ENCODE measurements around the gene ARHGEF4.

The ARHGEF4 gene

DNA sequence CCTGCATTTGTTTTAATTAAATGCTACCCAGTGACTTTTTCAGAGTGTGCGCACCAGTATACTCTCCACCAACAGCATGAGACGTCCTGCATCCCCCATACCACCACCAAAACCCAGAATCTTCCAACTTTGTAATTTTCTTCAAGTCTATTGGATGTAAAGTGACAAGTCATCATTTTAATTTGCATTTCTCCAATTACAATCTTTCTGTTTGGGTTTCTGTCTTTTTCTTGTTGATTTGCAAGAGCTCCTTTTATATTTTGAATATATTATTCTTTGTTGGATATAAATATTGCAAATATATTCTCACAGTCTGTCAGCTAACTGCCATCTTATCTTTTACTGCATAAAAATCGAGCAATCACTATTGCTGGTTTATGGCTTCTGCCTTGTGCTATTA is 160.0 kb downstream of the ARHGEF4 start:
- Histone ChIP-seq H3K9ac (no peak overlapping the region), H3K27ac (no peak overlapping the region), H3K9me3 (replicated peaks in 1 of 11) (peaks cover 0 to 8% (median under 1%) of the 10 kb centered on the region in 11 experiments; a peak in 4 of 22 replicates), H3K4me3 (no peak overlapping the region), H3K36me3 (no peaks in the 10 kb centered on the region), H3K27me3 (no peaks in the 10 kb centered on the region), H4K20me1 (no peaks in the 10 kb centered on the region), H3K4me2 (no peak overlapping the region), H3K4me1 (peaks cover 0 to 4% (median 0%) of the 10 kb centered on the region in 10 experiments; a peak in 1 of 20 replicates)
- no peak for TF ChIP-seq Cebpa-rat (IDR thresholded peaks at IDR 0.05)

DNA sequence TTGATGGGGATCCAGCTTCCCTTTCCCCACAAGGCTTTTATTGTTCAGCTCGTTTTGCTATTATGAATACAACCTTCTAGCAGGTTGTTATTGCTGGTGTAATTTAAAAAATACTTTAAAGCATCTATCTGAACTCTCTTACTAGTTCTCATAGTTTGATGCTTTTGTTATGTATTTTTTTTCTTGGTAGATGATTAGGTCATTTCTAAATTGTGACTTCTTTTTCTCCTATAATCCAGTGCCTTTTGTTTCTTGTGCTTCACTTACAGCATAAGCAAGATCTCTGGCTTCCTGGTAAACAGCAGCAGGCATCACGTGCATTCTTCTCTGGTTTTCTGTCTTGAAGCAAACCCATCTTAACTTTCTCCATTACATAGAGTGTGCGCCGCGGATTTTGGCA is 160.5 kb downstream of the ARHGEF4 start:
- Histone ChIP-seq H3K9ac (no peak overlapping the region), H3K4me2 (no peak overlapping the region), H3K9me3 (replicated peaks in 1 of 11) (peaks cover 0 to 4% (median 0%) of the 10 kb centered on the region in 11 experiments; a peak in 1 of 22 replicates), H3K27ac (no peak overlapping the region), H3K4me1 (peaks cover 0 to 4% (median 0%) of the 10 kb centered on the region in 10 experiments; a peak in 1 of 20 replicates), H4K20me1 (no peaks in the 10 kb centered on the region), H3K4me3 (no peak overlapping the region), H3K27me3 (no peaks in the 10 kb centered on the region), H3K36me3 (no peaks in the 10 kb centered on the region)
- no peak for TF ChIP-seq Cebpa-rat (IDR thresholded peaks at IDR 0.05)

DNA sequence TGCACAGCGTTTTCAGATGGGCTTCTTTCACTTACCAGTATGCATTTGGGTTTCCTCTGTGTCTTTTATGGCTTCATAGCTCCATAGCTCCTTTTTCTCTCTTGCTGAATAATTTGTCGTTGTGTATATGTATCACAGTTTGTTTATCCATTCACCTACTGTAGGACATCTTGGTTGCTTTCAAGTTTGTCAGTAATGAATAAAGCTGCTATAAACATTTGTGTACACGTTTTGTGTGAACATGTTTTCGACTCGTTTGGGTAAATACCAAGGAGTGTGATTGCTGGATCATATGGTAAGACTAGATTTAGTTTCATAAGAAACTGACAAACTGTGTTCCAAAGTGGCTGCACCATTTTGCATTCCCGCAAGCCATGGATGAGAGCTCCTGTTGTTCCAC is 161.8 kb downstream of the ARHGEF4 start:
- H3K27me3 ChIP-seq: no peaks in the 10 kb centered on the region
- TF ChIP-seq Cebpa-rat (IDR thresholded peaks at IDR 0.05): no peak
- no peak overlapping the region for H3K27ac ChIP-seq

DNA sequence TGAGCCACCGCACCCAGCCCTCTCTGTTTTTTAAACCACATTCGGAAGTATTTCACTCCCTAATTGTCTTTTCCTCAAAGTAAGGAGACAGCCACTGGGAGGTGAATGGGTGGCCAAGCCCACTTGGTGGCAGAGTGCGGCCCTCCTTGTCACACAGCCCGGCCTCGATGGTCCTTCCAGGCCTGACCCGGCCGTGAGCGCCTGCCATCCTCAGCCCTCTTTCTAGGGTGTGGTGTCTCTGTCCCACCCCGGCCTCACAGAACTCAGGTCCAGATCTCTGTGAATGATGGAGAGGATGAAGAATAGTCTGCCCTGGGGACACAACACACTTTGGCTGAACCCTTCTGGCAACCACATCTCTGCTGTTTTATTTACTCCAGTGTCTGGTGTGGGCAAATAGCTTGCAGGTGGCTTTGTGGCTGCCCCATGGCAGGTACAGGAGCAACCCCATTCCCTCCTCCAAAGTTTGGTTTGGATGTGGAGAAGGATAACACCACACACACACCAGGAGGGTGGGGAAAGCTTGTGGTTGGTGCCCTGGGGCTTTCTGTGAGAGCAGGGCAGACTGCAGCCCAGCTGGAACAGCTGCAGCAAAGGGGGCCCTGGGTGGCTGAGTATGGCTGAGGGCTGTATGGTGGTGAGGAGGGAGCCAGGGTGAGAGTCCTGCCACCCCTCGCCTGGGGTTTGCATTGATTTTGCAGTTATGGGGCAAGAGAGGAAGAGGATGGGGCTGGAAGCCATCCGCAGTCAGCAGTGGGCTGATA is 167.9 kb downstream of the ARHGEF4 start:
- no peak overlapping the region for H3K9ac ChIP-seq
- TF ChIP-seq Cebpa-rat (IDR thresholded peaks at IDR 0.05): no peak
- 0 out of 20 replicates have a peak, but pooled peaks cover 0 to 6% (median 0%) of the 10 kb centered on the region in 10 experiments for H3K4me1 ChIP-seq
- H3K36me3 ChIP-seq: no peaks in the 10 kb centered on the region
- 0 out of 22 replicates have a peak overlapping the region, but pooled peaks of 1 of the 11 experiments have one; percentile 1 for H3K4me2 ChIP-seq
- H3K27ac ChIP-seq: no peak overlapping the region
- no peaks in the 10 kb centered on the region for H3K27me3 ChIP-seq
- no peaks in the 10 kb centered on the region for H4K20me1 ChIP-seq
- peaks cover 0 to 3% (median under 1%) of the 10 kb centered on the region in 11 experiments; a peak in 8 of 22 replicates for H3K9me3 ChIP-seq (replicated peaks in 1 of 11)
- H3K4me3 ChIP-seq: no peak overlapping the region

More for the DNA sequence above, 161.8 kb downstream of the ARHGEF4 start:
- Histone ChIP-seq H3K9me3 (replicated peaks in 1 of 11) (no peaks in the 10 kb centered on the region), H3K4me1 (no peaks in the 10 kb centered on the region), H3K4me2 (no peak overlapping the region), H4K20me1 (no peaks in the 10 kb centered on the region), H3K36me3 (no peaks in the 10 kb centered on the region), H3K9ac (no peak overlapping the region), H3K4me3 (no peak overlapping the region)

DNA sequence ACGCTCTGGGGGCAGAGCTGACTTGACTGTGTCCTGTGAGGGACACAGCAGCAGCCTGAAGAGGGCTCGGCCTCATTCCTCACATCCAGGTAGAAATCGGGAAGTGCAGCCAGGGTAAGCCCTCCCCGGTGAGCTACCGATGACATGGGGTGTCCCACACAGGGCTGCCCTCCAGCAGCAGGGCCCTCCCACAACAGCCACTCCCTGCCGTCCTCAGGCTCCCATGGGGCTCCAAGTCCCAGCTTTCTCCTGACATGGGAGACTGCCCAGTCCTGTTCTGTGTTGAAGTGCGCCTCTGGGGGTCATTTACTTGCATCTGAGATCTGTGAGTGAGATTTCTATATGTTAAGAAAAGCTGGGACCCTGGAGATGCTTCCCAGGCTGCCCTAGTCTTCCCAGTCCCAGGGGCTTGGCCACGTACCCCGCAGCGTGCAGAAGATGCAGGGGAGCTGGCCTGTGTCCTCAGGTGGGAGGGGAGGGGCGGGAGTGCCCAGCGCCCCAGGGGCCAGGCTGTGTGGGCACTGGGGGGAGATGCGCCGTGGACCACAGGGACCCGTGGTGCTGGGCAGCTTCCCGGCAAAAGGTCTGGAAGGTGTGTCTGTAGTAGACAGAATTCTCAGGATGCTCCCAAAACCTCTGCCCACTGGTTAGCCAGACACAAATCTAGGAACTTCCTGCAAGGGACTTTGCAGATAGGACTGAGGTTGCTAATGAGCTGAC is 168.7 kb downstream of the ARHGEF4 start:
- Histone ChIP-seq H3K4me1 (peaks cover 0 to 6% (median under 1%) of the 10 kb centered on the region in 10 experiments; a peak in 2 of 20 replicates), H3K27me3 (no peaks in the 10 kb centered on the region), H4K20me1 (no peaks in the 10 kb centered on the region), H3K4me3 (no peak overlapping the region), H3K9ac (no peak overlapping the region), H3K4me2 (0 out of 22 replicates have a peak overlapping the region, but pooled peaks of 1 of the 11 experiments have one; percentile 1), H3K27ac (no peak overlapping the region), H3K36me3 (no peaks in the 10 kb centered on the region), H3K9me3 (replicated peaks in 1 of 11) (peaks cover 0 to 9% (median 8%) of the 10 kb centered on the region in 11 experiments; a peak in 13 of 22 replicates)
- no peak for TF ChIP-seq Cebpa-rat (IDR thresholded peaks at IDR 0.05)

DNA sequence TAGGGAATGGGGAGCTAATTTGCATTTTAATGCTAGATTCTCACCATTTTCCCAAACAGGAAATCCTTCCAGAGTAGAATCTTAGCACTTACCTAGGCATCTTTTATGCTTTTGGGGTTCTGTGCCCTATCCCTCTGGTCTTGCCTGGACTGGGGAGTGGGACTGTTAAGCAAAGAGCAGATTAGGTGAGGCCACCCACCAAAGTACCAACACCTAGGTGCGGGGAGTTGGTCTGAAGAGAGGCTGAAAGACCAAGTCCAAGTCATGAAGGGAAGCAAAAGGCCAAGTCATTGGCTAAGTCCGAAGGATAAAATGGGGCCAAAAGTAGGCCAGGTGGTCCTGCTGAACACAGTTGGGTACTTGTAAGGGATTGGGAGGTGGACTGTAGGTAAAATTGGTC is 169.8 kb downstream of the ARHGEF4 start:
- Histone ChIP-seq H3K27me3 (no peaks in the 10 kb centered on the region), H3K9ac (no peak overlapping the region)

DNA sequence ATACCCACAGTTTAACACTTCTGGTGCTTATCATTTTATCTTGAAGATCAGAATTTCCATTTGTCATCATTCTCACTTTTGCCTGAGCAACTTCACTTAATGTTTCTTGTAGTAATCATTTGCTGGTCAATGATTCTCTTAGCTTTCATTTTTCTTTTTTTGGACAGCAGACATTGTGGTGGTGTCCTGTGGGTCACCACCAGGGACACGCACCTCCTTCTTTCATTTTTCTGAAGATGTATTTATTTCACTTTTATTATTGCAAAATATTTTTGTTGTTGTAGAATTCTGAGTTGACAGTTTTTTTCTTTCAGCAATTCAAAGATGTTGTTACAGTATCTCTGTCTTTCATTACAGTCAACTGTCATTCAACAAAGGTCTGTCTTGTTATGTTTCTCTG is 172.3 kb downstream of the ARHGEF4 start:
- Histone ChIP-seq H3K27ac (no peak overlapping the region), H3K36me3 (no peaks in the 10 kb centered on the region), H3K9me3 (replicated peaks in 1 of 11) (peaks cover 0 to 11% (median 9%) of the 10 kb centered on the region in 11 experiments; a peak in 13 of 22 replicates), H3K4me3 (no peak overlapping the region), H3K27me3 (no peaks in the 10 kb centered on the region), H3K9ac (no peak overlapping the region), H3K4me1 (peaks cover 0 to 13% (median 5%) of the 10 kb centered on the region in 10 experiments; a peak in 6 of 20 replicates), H4K20me1 (no peaks in the 10 kb centered on the region), H3K4me2 (no peak overlapping the region)
- no peak for TF ChIP-seq Cebpa-rat (IDR thresholded peaks at IDR 0.05)

More for the DNA sequence above, 169.8 kb downstream of the ARHGEF4 start:
- Histone ChIP-seq H3K4me2 (no peak overlapping the region), H3K4me3 (no peak overlapping the region), H4K20me1 (no peaks in the 10 kb centered on the region), H3K4me1 (peaks cover 0 to 13% (median 5%) of the 10 kb centered on the region in 10 experiments; a peak in 6 of 20 replicates), H3K36me3 (no peaks in the 10 kb centered on the region), H3K27ac (no peak overlapping the region), H3K9me3 (replicated peaks in 1 of 11) (peaks cover 0 to 11% (median 9%) of the 10 kb centered on the region in 11 experiments; a peak in 13 of 22 replicates)
- no peak for TF ChIP-seq Cebpa-rat (IDR thresholded peaks at IDR 0.05)

DNA sequence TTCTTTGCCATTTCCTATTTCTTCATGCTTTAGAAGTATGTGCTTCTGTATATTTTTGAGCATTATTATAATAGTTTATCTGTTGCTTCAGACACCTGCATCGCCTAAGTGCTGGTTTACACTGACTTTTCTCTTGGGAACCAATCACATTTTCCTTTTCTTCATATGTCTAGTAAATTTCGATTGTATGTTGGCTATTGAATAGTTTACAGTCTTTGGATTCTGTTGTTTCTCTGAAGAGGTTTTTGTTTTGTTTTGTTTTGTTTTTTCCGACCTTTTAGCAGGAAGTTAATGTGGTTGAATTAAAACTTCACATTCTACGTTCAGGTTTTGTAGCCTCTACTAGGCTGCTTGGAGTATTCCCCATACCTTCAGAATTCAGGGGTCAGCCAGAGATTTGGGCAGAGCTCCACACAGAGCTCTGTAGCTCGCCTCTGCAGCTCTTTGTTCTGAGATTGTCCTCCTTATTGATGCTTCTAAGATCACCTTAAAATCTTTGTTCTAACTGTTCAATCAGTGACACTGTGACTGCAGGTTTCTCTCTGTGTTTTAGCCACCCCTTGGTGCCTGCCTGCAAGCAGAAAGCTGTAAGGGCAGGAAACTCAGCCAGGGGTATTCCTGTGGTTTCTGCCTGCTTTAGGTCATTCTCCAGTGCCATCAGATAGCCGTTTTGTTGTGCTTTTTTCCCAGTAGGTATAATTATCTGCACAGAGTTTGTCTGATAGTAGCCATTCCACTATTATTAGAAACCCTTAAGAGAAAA is 173.2 kb downstream of the ARHGEF4 start:
- Histone ChIP-seq H3K4me2 (0 out of 22 replicates have a peak overlapping the region, but pooled peaks of 2 of the 11 experiments have one; percentile 24 to 29), H3K27me3 (no peaks in the 10 kb centered on the region), H3K4me1 (peaks cover 0 to 11% (median 5%) of the 10 kb centered on the region in 10 experiments; a peak in 6 of 20 replicates), H3K9me3 (replicated peaks in 1 of 11) (peaks cover 0 to 11% (median 9%) of the 10 kb centered on the region in 11 experiments; a peak in 13 of 22 replicates), H3K4me3 (no peak overlapping the region), H3K36me3 (no peaks in the 10 kb centered on the region), H3K27ac (no peak overlapping the region), H4K20me1 (no peaks in the 10 kb centered on the region), H3K9ac (no peak overlapping the region)
- no peak for TF ChIP-seq Cebpa-rat (IDR thresholded peaks at IDR 0.05)
